HepG2 (cell line): ENCODE data around the gene TEAD1. TPM values are rescaled to one million over a fixed set of nuclear protein-coding genes. Genes with fewer than 3 reads are reported as not detected.

Source experiments
- AHDC1 ChIP-seq: sonication (generic); formaldehyde crosslinking; IDR thresholded peaks from 2 replicates; pipeline ENCODE4 v1.5.1; 2020; ENCODE audit warnings: mild to moderate bottlenecking, missing genetic modification reagents, borderline replicate concordance
- BATF2 ChIP-seq: sonication (generic); formaldehyde crosslinking; IDR thresholded peaks from 2 replicates; pipeline ENCODE4 v1.8.0; 2022; ENCODE audit warnings: mild to moderate bottlenecking, missing genetic modification reagents, moderate library complexity
- GFI1 ChIP-seq: sonication (generic); formaldehyde crosslinking; IDR thresholded peaks from 2 replicates; pipeline ENCODE4 v1.5.0; 2020; ENCODE audit warnings: missing genetic modification reagents, mild to moderate bottlenecking, borderline replicate concordance
- GLI4 ChIP-seq: sonication (generic); formaldehyde crosslinking; IDR thresholded peaks from 2 replicates; pipeline ENCODE4 v1.5.1; 2020; ENCODE audit warnings: missing genetic modification reagents, mild to moderate bottlenecking, moderate library complexity, borderline replicate concordance
- HNF1B ChIP-seq: sonication (generic); formaldehyde crosslinking; IDR thresholded peaks from 2 replicates; pipeline ENCODE4 v1.5.1; 2020; ENCODE audit warnings: mild to moderate bottlenecking, moderate library complexity, missing genetic modification reagents
- HNRNPK ChIP-seq: fragments of 200-400 bp; formaldehyde crosslinking; IDR thresholded peaks from 2 replicates; pipeline ENCODE4 v1.6.1; 2018; ENCODE audit warnings: low read length, low read depth, moderate library complexity, mild to moderate bottlenecking; ENCODE audit not compliant: poor library complexity, severe bottlenecking
- MTA1 ChIP-seq: sonication (generic); formaldehyde crosslinking; IDR thresholded peaks from 2 replicates; pipeline ENCODE4 v1.4.0; 2020; ENCODE audit warnings: missing genetic modification reagents, mild to moderate bottlenecking, borderline replicate concordance
- MXI1 ChIP-seq: IDR thresholded peaks from 3 replicates; pipeline ENCODE4 v1.6.1; 2012; ENCODE audit warnings: low read depth, low read length, inconsistent platforms, borderline replicate concordance
- PPARG ChIP-seq: conservative IDR thresholded peaks from 2 replicates; pipeline ENCODE4 v1.6.1; 2016; ENCODE audit warnings: missing biosample characterization, missing genetic modification reagents
- SOX13 ChIP-seq, 3 experiments: fragments of 450-650 bp in 1 of 3; sonication (generic) in 1 of 3; formaldehyde crosslinking in 1 of 3; IDR thresholded peaks in 2 of 3; conservative IDR thresholded peaks in 1 of 3; 2 replicates each; pipeline versions ENCODE4 v1.5.0 to v1.6.1; 2016 to 2020; ENCODE audit warnings: antibody characterized with exemption in 1 of 3, mild to moderate bottlenecking in 1 of 3, missing compliant biosample characterization in 1 of 3, missing genetic modification reagents in 1 of 3, moderate library complexity in 1 of 3
- ZBTB39 ChIP-seq: sonication (generic); formaldehyde crosslinking; IDR thresholded peaks from 2 replicates; pipeline ENCODE4 v1.5.0; 2020; ENCODE audit warnings: missing genetic modification reagents
- ZKSCAN5 ChIP-seq: sonication (generic); formaldehyde crosslinking; IDR thresholded peaks from 2 replicates; pipeline ENCODE4 v1.5.1; 2020; ENCODE audit warnings: mild to moderate bottlenecking, missing genetic modification reagents
- ZNF460 ChIP-seq: sonication (generic); formaldehyde crosslinking; IDR thresholded peaks from 2 replicates; pipeline ENCODE4 v1.5.1; 2020; ENCODE audit warnings: missing genetic modification reagents, mild to moderate bottlenecking, borderline replicate concordance
- ZNF484 ChIP-seq: sonication (generic); formaldehyde crosslinking; IDR thresholded peaks from 2 replicates; pipeline ENCODE4 v1.5.1; 2020; ENCODE audit warnings: mild to moderate bottlenecking, low read depth, missing genetic modification reagents, borderline replicate concordance
- ZNF616 ChIP-seq: sonication (generic); formaldehyde crosslinking; IDR thresholded peaks from 2 replicates; pipeline ENCODE4 v1.5.0; 2020; ENCODE audit warnings: low read depth, mild to moderate bottlenecking, missing genetic modification reagents
- ZNF691 ChIP-seq: sonication (generic); formaldehyde crosslinking; IDR thresholded peaks from 2 replicates; pipeline ENCODE4 v1.4.0; 2020; ENCODE audit warnings: missing genetic modification reagents, low read depth, mild to moderate bottlenecking, borderline replicate concordance
- ZNF879 ChIP-seq: sonication (generic); formaldehyde crosslinking; IDR thresholded peaks from 2 replicates; pipeline ENCODE4 v1.8.1; 2023; ENCODE audit warnings: missing genetic modification reagents
- polyA plus RNA-seq, 8 experiments: library from polyadenylated mRNA; depleted of rRNA in 3 of 8; stranded (reverse) in 7 of 8; unstranded in 1 of 8; fragments of >200 nt; fragmentation: Illumina TruSeq in 4 of 8; extraction: Trizol in 4 of 8; gene quantifications; 2 replicates each; pipeline versions ENCODE4 v1.2.1 to v1.2.3, GENCODE V29; 2011 to 2016; ENCODE audit warnings: low read depth in 4 of 8, missing spikeins in 1 of 8, mixed read lengths in 1 of 8; ENCODE audit not compliant: insufficient read depth in 1 of 8
- total RNA-seq, 5 experiments: library from RNA; depleted of rRNA; stranded (reverse); fragments of >200 nt; fragmentation: Illumina TruSeq; extraction: Trizol; gene quantifications; 2 replicates each; pipeline ENCODE4 v1.2.3, GENCODE V29; 2016; ENCODE audit warnings: low read depth in 1 of 5

The TEAD1 gene
- total and polyA plus RNA-seq, 2 of the 13 experiments (the other 11 are each of a cell fraction or from before 2014, with no cell fraction given) = 20.1 to 30.5 TPM

GRCh38 chr11:12854829-12855228, 180.6 kb downstream of the TEAD1 start (continued):
- TF ChIP-seq AHDC1 (CRISPR knock-in tag) = peak; percentile 51; the same call in 1 of the 2 replicates
- TF ChIP-seq SOX13 (IDR thresholded peaks at IDR 0.05) = no peak
- TF ChIP-seq SOX13 (CRISPR knock-in tag; conservative IDR thresholded peaks at IDR 0.05 in 1 of 2, IDR thresholded peaks at IDR 0.05 in 1 of 2) = peak in 1 of 2 experiments; percentile 26; a peak in 1 of 4 replicates
- no peak for TF ChIP-seq ZKSCAN5 (CRISPR knock-in tag)
- TF ChIP-seq ZNF616 (CRISPR knock-in tag) = no peak
- no peak for TF ChIP-seq MTA1 (CRISPR knock-in tag)
- TF ChIP-seq GFI1 (CRISPR knock-in tag) = no peak
- TF ChIP-seq HNRNPK = no peak
- TF ChIP-seq MXI1 = 0 out of 3 replicates have a peak, but pooled peaks have one; percentile 33
- TF ChIP-seq ZBTB39 (CRISPR knock-in tag) = no peak
- no peak for TF ChIP-seq GLI4 (CRISPR knock-in tag)
- no peak for TF ChIP-seq ZNF879
- TF ChIP-seq HNF1B (CRISPR knock-in tag) = peak; percentile 42; the same call in 1 of the 2 replicates
- no peak for TF ChIP-seq BATF2 (CRISPR knock-in tag)
- TF ChIP-seq ZNF484 = no peak
- TF ChIP-seq PPARG (CRISPR knock-in tag) = no peak
- no peak for TF ChIP-seq ZNF691 (CRISPR knock-in tag)
- no peak for TF ChIP-seq ZNF460
